Thyroid gland (tissue), 4 donors: ENCODE measurements around the gene TAF7. TPM values are rescaled to one million over a fixed set of nuclear protein-coding genes. Genes with fewer than 3 reads are reported as not detected.
A peak's percentile ranks its signal among the peaks of the same experiment; 100 is the strongest.

Experiments
- DNase-seq, 2 donors: peaks; one replicate each; pipeline ENCODE4 v3.0.0-alpha.2; 2019
- H3K27ac ChIP-seq, 3 donors: fragments of 200-600 bp; sonication (generic); 1 replicate in 2 of 3; 2 replicates in 1 of 3; pipeline ENCODE4 v1.5.1; 2016 to 2019; ENCODE audit warnings: mild to moderate bottlenecking in 1 of 3, moderate library complexity in 1 of 3
- H3K27me3 ChIP-seq: fragments of 200-600 bp; sonication (generic); one replicate; pipeline ENCODE4 v1.5.1; 2019
- H3K36me3 ChIP-seq, 2 donors: fragments of 200-600 bp; sonication (generic); one replicate each; pipeline ENCODE4 v1.5.1; 2016 to 2019
- H3K4me1 ChIP-seq, 2 donors: fragments of 200-600 bp; sonication (generic); one replicate each; pipeline ENCODE4 v1.5.1; 2017 to 2019
- H3K4me3 ChIP-seq, 3 donors: fragments of 200-600 bp; sonication (generic); replicated peaks in 1 of 3; 1 replicate in 2 of 3; 2 replicates in 1 of 3; pipeline ENCODE4 v1.5.1; 2016; ENCODE audit warnings: mild to moderate bottlenecking in 1 of 3
- H3K9me3 ChIP-seq: fragments of 200-600 bp; sonication (generic); one replicate; pipeline ENCODE4 v1.5.1; 2017
- CTCF ChIP-seq, 6 experiments: fragments of 200-600 bp in 3 of 6; fragments of 450-650 bp in 3 of 6; sonication (generic) in 3 of 6; IDR thresholded peaks; one replicate each; pipeline ENCODE4 v1.5.1; 2016 to 2019; ENCODE audit warnings: antibody characterized with exemption in 6 of 6, mild to moderate bottlenecking in 2 of 6, inconsistent platforms in 1 of 6, moderate library complexity in 1 of 6
- POLR2A ChIP-seq, 2 donors: fragments of 450-650 bp; IDR thresholded peaks; one replicate each; pipeline ENCODE4 v1.6.1; 2017; ENCODE audit warnings: antibody characterized with exemption in 2 of 2, mild to moderate bottlenecking in 2 of 2, moderate library complexity in 1 of 2
- WGBS, 2 donors: methylation state at CpG; one replicate each; pipeline ENCODE4 v1.1.5; 2017; 5-methylcytosine and 5-hydroxymethylcytosine counted together
- intact Hi-C: fragments of 100-400 bp; cut with DNase I; formaldehyde crosslinking; loops from one replicate; pipeline ENCODE4 v1.15.1; 2023
- total RNA-seq, 4 donors: library from RNA; depleted of rRNA; stranded (reverse); fragments of >200 nt; gene quantifications; one replicate each; pipeline ENCODE4 v1.2.3, GENCODE V29; 2016

Gene TAF7
- total RNA-seq, 4 donors from 2014 or later: 48.0 to 72.6 (median 60.9) TPM

GRCh38 chr5:141330299-141331080 is 9.9 kb upstream of the TAF7 start, which contains the start of gene PCDHGA1:
Gene PCDHGA1 (plus strand): TSS chr5:141330514.
- no peaks in the 10 kb centered on the region for H3K36me3 ChIP-seq
- TF ChIP-seq POLR2A (IDR thresholded peaks at IDR 0.05) (no peak), CTCF (IDR thresholded peaks at IDR 0.05) (peak in 2 of 6 experiments; percentile 16 to 17)
- intact Hi-C loops: no loop called here
- no peak within 1 kb of the TSS for H3K4me3 ChIP-seq
- 19 to 28% methylated on average over 21 of the region's 21 CpGs for WGBS, 2 donors
- no peak within 1 kb of the TSS for H3K27ac ChIP-seq
- no peak for DNase-seq
- no peaks in the 10 kb centered on the region for H3K27me3 ChIP-seq
- no peaks in the 10 kb centered on the region for H3K4me1 ChIP-seq
- H3K9me3 ChIP-seq: no peaks in the 10 kb centered on the region

GRCh38 chr5:141328231-141328630 is 7.6 kb upstream of the TAF7 start:
- Histone ChIP-seq H3K9me3 (no peaks in the 10 kb centered on the region), H3K4me1 (no peaks in the 10 kb centered on the region), H3K36me3 (no peaks in the 10 kb centered on the region), H3K27me3 (no peaks in the 10 kb centered on the region), H3K4me3 (no peak overlapping the region), H3K27ac (no peak overlapping the region)
- TF ChIP-seq CTCF (IDR thresholded peaks at IDR 0.05) (no peak), POLR2A (IDR thresholded peaks at IDR 0.05) (no peak)
- WGBS, 2 donors: 72 to 86% methylated on average over 2 to 8 of the region's 8 CpGs
- no peak for DNase-seq
- intact Hi-C loops: no loop called here

- Histone ChIP-seq H3K27ac (no peak overlapping the region), H3K4me3 (peak overlapping the region in 2 of 3 donors; percentile 6 to 27), H3K9me3 (no peaks in the 10 kb centered on the region), H3K4me1 (peaks cover 0 to 2% of the 10 kb centered on the region in 2 donors), H3K27me3 (no peaks in the 10 kb centered on the region), H3K36me3 (no peaks in the 10 kb centered on the region)
- 12 to 14% methylated on average over 27 of the region's 27 CpGs for WGBS, 2 donors
- DNase-seq: peak; percentile 57 to 66
- TF ChIP-seq POLR2A (IDR thresholded peaks at IDR 0.05) (peak in 1 of 2 donors; percentile 22), CTCF (IDR thresholded peaks at IDR 0.05) (peak in 5 of 6 experiments; percentile 10 to 50 (median 39))
- intact Hi-C loops: no loop called here
Measured at GRCh38 chr5:141326088-141326854, 5.7 kb upstream of the TAF7 start.

- intact Hi-C loops: no loop called here
- no peak for TF ChIP-seq POLR2A (IDR thresholded peaks at IDR 0.05)
- no peak for TF ChIP-seq CTCF (IDR thresholded peaks at IDR 0.05)
- H3K27me3 ChIP-seq: no peaks in the 10 kb centered on the region
- H3K4me1 ChIP-seq: peaks cover 0 to 4% of the 10 kb centered on the region in 2 donors
- peaks cover 13 to 14% of the 10 kb centered on the region in 2 donors for H3K36me3 ChIP-seq
- H3K27ac ChIP-seq: no peak overlapping the region
- peaks cover 12% of the 10 kb centered on the region for H3K9me3 ChIP-seq
- no peak for DNase-seq
- no peak overlapping the region for H3K4me3 ChIP-seq
- WGBS, 2 donors: 89 to 95% methylated on average over 3 of the region's 3 CpGs
Measured at GRCh38 chr5:141322261-141322660, 1.7 kb upstream of the TAF7 start.
